Stimulated activated effector memory CD8-positive, alpha-beta T cell treated with anti-CD3 and anti-CD28 coated beads, Interleukin-12 subunit alpha, Interleukin-12 subunit beta, amount 100 ng/mL, for 72 hours (primary cell): ENCODE data around the gene PCDHGB1.
"Not testable (repeated sequence)": the region's sequence is repeated elsewhere in the genome, so short reads cannot be mapped to it uniquely, and the experiment has no call there.

ENCODE experiments used
- ATAC-seq: fragments of 150-1000 bp; cut with Tn5 transposase; 2 replicates; pipeline ENCODE4 v1.10.0; 2021
- DNase-seq, 2 donors: peaks; one replicate each; pipeline ENCODE4 v3.0.0; 2021 to 2022; ENCODE audit warnings: low spot score in 2 of 2
- H3K27ac Mint-ChIP-seq: one replicate; pipeline ENCODE4 v1.8.0; 2022; ENCODE audit warnings: mild to moderate bottlenecking, mixed read lengths
- H3K36me3 Mint-ChIP-seq: one replicate; pipeline ENCODE4 v1.8.0; 2022; ENCODE audit warnings: mild to moderate bottlenecking, mixed read lengths
- H3K4me1 Mint-ChIP-seq: one replicate; pipeline ENCODE4 v1.8.0; 2022; ENCODE audit warnings: mixed read lengths
- H3K4me3 Mint-ChIP-seq: one replicate; pipeline ENCODE4 v1.8.0; 2022; ENCODE audit warnings: mild to moderate bottlenecking, mixed read lengths
- H3K9me3 Mint-ChIP-seq: one replicate; pipeline ENCODE4 v1.8.0; 2022; ENCODE audit warnings: mixed read lengths

The PCDHGB1 gene

DNA sequence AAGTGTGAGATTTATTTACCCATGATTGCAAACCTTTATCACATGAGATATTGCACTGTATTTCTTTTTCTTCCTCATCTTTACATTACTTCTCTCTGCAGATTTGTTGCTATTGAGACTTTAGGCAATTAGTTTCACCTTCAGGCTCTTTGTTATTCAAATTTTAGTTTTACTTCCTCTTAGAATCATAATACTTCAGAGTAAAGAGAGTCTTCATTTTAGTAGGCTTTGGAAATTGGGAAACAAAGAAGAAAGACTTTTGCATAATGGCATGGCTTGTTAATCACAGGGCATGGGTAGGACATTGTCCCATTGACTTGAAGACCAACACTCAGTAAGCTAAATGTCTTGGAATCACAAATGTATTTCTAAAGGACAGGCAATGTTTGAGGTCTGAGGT is 12.8 kb downstream of the PCDHGB1 start:
- H3K27ac Mint-ChIP-seq = no peak overlapping the region
- peaks cover 6% of the 10 kb centered on the region for H3K4me1 Mint-ChIP-seq
- H3K4me3 Mint-ChIP-seq = no peak overlapping the region
- no peaks in the 10 kb centered on the region for H3K36me3 Mint-ChIP-seq
- DNase-seq = no peak
- no peak for ATAC-seq
- H3K9me3 Mint-ChIP-seq = peaks cover 17% of the 10 kb centered on the region

DNA sequence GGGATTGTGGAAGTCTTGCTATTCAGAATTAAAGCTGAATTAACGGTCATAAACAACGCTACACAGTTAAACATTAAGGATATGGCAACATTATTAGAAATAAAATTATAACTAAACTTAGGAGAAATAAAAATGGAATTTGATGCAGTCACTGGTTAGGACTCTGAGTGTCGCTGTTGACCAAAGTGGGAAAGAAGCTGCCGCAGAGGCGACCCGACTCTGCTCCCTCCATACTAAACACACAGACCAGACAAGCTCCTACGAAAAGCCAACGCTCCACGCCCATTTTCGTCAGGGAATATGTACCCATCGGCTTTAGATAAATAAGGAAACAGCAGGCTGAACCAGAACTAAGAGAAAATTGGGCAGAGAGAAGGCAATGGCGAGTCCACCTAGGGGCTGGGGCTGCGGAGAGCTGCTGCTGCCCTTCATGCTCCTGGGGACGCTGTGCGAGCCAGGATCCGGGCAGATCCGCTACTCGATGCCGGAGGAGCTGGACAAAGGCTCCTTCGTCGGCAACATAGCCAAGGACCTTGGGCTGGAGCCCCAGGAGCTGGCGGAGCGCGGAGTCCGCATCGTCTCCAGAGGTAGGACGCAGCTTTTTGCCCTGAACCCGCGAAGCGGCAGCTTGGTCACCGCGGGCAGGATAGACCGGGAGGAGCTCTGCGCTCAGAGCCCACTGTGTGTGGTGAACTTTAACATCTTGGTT is 14.2 kb downstream of the PCDHGB1 start, which contains the start of gene PCDHGA5:
Gene PCDHGA5 (plus strand): TSS at position 211 of the 709 bp plus-strand sequence. CDS start 169 bp downstream, at position 380.
- ATAC-seq (no peak), DNase-seq (no peak)
- Mint-ChIP-seq H3K36me3 (no peaks in the 10 kb centered on the region), H3K4me1 (peaks cover 6% of the 10 kb centered on the region), H3K4me3 (no peak within 1 kb of the TSS), H3K27ac (no peak within 1 kb of the TSS), H3K9me3 (peaks cover 17% of the 10 kb centered on the region)

DNA sequence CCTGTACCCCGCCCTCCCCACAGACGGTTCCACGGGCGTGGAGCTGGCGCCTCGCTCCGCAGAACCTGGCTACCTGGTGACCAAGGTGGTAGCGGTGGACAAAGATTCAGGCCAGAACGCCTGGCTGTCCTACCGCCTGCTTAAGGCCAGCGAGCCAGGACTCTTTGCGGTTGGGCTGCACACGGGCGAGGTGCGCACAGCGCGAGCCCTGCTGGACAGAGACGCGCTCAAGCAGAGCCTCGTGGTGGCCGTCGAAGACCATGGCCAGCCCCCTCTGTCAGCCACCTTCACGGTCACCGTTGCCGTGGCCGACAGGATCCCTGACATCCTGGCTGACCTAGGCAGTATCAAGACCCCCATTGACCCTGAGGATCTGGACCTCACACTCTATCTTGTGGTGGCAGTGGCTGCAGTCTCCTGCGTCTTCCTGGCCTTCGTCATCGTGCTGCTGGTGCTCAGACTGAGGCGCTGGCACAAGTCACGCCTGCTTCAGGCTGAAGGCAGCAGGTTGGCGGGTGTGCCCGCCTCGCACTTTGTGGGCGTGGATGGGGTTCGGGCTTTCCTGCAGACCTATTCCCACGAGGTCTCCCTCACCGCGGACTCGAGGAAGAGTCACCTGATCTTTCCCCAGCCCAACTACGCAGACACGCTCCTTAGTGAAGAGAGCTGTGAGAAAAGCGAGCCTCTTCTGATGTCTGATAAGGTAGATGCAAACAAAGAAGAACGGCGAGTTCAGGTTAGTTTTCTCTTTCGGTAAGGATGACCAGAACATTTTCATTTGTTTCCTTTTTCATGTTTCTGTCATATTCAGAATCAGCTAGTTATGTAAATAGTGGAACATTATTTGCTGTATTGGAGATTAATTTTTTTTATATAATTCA is 16.4 kb downstream of the PCDHGB1 start:
- H3K27ac Mint-ChIP-seq = no peak overlapping the region

DNA sequence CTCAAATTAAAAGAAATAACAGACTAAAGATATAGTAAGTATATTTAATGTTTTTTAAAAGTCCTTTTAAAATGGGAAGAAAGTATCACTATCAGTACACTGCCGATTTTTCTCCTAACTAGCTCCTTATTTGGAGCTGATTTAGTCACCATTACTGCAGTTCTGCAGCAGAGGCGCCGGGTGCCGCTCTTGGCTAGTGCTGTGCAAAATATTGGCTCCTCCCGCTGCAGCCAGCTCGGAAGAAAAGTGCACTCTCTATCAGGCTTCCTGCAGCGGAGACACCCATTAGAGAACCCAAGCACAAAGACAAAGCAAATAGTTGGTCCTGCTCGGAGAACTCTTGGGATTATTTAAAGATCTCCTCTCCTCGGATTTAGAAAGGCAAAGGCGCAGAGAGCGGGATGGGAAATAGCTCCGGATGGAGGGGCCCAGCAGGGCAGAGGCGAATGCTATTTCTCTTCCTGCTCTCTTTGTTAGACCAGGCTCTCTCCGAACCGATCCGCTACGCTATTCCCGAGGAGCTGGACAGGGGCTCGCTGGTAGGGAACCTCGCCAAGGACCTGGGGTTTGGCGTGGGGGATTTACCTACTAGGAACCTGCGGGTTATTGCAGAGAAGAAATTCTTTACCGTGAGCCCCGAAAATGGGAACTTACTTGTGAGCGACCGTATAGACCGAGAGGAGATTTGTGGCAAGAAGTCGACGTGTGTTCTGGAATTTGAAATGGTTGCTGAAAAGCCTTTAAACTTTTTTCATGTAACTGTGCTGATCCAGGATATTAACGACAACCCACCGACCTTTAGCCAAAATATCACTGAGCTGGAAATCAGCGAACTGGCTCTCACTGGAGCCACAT is 20.3 kb downstream of the PCDHGB1 start, which contains the start of gene PCDHGB3:
Gene PCDHGB3 (plus strand): TSS at position 249 of the 855 bp plus-strand sequence. CDS start 153 bp downstream, at position 402.
- peak; percentile 68 for ATAC-seq
- no peak for DNase-seq
- Mint-ChIP-seq H3K27ac (no peak within 1 kb of the TSS), H3K36me3 (no peaks in the 10 kb centered on the region), H3K4me3 (peak within 1 kb of the TSS; percentile 77), H3K4me1 (peaks cover 6% of the 10 kb centered on the region), H3K9me3 (peaks cover 17% of the 10 kb centered on the region)

More for the DNA sequence above, 16.4 kb downstream of the PCDHGB1 start:
- H3K36me3 Mint-ChIP-seq = no peaks in the 10 kb centered on the region
- H3K4me3 Mint-ChIP-seq = no peak overlapping the region
- DNase-seq = no peak
- ATAC-seq = no peak
- H3K4me1 Mint-ChIP-seq = peaks cover 6% of the 10 kb centered on the region
- H3K9me3 Mint-ChIP-seq = peaks cover 17% of the 10 kb centered on the region

DNA sequence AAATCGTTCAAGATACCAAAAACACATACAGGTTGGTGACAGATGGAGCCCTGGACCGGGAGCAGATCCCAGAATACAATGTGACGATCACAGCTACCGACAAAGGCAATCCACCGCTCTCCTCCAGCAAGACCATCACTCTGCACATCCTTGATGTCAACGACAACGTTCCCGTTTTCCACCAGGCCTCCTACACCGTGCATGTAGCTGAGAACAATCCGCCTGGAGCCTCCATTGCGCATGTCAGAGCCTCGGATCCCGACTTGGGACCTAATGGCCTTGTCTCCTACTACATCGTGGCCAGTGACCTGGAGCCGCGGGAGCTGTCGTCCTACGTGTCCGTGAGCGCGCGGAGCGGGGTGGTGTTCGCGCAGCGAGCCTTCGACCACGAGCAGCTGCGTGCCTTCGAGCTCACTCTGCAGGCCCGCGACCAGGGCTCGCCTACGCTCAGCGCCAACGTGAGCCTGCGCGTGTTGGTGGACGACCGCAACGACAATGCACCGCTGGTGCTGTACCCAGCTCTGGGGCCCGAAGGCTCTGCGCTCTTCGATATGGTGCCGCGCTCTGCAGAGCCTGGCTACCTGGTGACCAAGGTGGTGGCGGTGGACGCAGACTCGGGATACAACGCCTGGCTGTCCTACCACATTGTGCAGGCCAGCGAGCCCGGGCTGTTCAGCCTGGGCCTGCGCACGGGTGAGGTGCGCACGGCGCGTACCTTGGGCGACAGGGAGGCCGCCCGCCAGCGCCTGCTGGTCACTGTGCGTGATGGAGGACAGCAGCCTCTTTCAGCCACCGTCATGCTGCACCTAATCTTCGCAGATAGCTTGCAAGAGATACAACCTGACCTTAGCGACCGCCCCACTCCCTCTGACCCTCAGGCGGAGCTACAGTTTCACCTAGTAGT is 21.9 kb downstream of the PCDHGB1 start:
- Mint-ChIP-seq H3K4me1 (peaks cover 6% of the 10 kb centered on the region), H3K36me3 (no peaks in the 10 kb centered on the region), H3K9me3 (peaks cover 11% of the 10 kb centered on the region), H3K4me3 (no peak overlapping the region), H3K27ac (no peak overlapping the region)
- ATAC-seq (no peak), DNase-seq (no peak)

DNA sequence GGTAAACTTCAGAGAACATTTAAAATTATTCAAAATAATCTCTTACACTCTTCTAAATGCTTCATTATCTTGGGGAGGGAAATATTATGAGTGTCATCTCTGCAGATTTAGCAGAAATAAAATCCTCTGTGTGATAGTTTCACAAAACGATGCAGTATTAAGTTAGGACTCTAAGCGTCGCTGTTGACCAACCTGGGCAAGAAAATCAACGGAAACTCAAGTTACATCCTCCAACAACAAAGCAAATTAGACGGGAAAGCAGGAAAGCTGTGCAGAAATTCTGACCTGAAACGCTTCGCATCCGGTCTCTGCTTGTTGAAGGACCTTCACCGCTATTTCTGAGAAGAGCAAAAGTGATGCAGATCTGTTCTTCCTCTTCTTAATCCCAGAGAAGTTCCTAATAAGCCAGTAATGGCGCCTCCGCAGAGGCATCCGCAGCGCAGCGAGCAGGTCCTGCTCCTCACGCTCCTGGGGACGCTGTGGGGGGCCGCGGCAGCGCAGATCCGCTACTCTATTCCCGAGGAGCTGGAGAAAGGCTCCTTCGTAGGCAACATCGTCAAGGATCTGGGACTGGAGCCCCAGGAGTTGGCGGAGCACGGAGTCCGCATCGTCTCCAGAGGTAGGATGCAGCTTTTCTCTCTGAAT is 23.9 kb downstream of the PCDHGB1 start, which contains the start of gene PCDHGA6:
Gene PCDHGA6 (plus strand): TSS at position 219 of the 645 bp plus-strand sequence. CDS start 193 bp downstream, at position 412.
- H3K27ac Mint-ChIP-seq = no peak within 1 kb of the TSS
- H3K4me1 Mint-ChIP-seq = peaks cover 6% of the 10 kb centered on the region
- ATAC-seq = no peak
- H3K36me3 Mint-ChIP-seq = no peaks in the 10 kb centered on the region
- H3K9me3 Mint-ChIP-seq = peaks cover 11% of the 10 kb centered on the region
- no peak for DNase-seq
- peak within 1 kb of the TSS; percentile 20 for H3K4me3 Mint-ChIP-seq

DNA sequence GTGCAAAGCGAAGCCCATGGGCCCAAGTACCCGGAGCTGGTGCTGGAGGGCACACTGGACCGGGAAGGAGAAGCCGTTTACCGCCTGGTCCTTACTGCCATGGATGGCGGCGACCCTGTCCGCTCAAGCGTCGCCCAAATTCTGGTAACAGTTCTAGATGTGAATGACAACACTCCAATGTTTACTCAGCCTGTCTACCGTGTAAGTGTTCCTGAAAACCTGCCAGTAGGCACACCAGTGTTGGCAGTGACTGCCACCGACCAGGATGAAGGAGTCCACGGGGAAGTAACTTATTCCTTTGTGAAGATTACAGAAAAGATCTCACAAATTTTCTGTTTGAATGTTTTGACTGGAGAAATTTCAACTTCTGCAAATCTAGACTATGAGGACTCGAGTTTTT is 24.7 kb downstream of the PCDHGB1 start:
- H3K9me3 Mint-ChIP-seq = peaks cover 9% of the 10 kb centered on the region

DNA sequence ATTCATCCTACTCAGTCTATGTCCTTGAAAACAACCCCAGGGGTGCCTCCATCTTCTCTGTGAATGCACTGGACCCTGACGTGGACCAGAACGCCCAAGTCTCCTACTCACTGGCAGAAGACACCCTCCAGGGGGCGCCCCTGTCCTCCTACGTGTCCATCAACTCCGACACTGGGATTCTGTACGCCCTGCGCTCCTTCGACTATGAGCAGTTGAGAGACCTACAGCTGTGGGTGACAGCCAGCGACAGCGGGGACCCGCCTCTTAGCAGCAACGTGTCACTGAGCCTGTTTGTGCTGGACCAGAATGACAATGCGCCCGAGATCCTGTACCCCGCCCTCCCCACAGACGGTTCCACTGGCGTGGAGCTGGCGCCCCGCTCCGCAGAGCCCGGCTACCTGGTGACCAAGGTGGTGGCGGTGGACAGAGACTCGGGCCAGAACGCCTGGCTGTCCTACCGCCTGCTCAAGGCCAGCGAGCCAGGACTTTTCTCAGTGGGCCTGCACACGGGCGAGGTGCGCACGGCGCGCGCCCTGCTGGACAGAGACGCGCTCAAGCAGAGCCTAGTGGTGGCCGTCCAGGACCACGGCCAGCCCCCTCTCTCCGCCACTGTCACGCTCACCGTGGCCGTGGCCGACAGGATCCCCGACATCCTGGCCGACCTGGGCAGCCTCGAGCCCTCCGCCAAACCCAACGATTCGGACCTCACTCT is 25.7 kb downstream of the PCDHGB1 start:
- H3K27ac Mint-ChIP-seq, DNase-seq, H3K4me1 Mint-ChIP-seq, H3K4me3 Mint-ChIP-seq, H3K36me3 Mint-ChIP-seq, H3K9me3 Mint-ChIP-seq, ATAC-seq: not testable (repeated sequence)

More for the DNA sequence above, 24.7 kb downstream of the PCDHGB1 start:
- no peak for DNase-seq
- Mint-ChIP-seq H3K27ac (no peak overlapping the region), H3K4me1 (peaks cover 6% of the 10 kb centered on the region), H3K4me3 (no peak overlapping the region), H3K36me3 (no peaks in the 10 kb centered on the region)
- ATAC-seq = no peak

DNA sequence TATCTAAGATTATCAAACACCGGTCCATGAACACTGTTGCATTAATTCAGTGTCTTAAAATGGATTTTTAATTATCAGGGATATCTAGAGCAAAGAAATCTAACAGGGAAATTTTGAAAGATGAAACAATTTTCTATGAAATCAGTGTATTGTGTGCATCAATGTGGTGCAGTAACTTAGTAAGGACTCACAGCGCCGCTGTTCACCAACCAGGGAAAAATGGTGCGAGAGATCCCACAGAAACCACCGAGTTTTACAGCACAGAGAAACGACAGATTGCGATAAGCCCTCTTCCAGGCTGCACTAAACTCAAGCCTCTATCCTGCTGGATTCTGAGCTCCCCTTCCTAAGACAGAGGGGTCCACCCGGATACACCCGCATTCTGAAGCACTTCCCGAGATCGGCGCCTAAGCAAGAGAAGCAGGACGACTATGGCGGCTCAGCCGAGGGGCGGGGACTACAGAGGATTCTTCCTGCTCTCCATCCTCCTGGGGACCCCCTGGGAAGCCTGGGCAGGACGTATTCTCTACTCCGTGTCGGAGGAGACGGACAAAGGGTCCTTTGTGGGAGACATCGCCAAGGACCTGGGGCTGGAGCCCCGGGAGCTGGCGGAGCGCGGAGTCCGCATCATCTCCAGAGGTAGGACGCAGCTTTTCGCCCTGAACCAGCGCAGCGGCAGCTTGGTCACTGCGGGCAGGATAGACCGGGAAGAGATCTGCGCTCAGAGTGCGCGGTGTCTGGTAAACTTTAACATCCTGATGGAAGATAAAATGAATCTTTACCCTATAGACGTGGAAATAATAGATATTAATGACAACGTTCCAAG is 32.8 kb downstream of the PCDHGB1 start, which contains the start of gene PCDHGA7:
Gene PCDHGA7 (plus strand): TSS at position 274 of the 826 bp plus-strand sequence. CDS start 158 bp downstream, at position 432.
- Mint-ChIP-seq H3K4me1 (no peaks in the 10 kb centered on the region), H3K36me3 (peaks cover 6% of the 10 kb centered on the region), H3K9me3 (peaks cover 3% of the 10 kb centered on the region), H3K4me3 (peak within 1 kb of the TSS; percentile 36), H3K27ac (no peak within 1 kb of the TSS)
- ATAC-seq = no peak
- DNase-seq = no peak

DNA sequence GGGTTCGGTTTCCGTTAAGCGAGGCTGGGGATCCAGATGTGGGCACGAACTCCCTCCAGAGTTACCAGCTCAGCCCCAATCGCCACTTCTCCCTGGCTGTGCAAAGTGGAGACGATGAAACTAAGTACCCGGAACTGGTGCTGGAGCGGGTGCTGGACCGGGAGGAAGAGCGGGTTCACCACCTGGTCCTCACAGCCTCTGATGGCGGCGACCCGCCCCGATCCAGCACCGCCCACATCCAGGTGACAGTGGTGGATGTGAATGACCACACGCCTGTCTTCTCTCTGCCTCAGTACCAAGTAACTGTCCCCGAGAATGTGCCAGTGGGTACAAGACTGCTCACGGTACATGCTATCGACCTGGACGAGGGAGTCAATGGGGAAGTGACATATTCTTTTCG is 33.4 kb downstream of the PCDHGB1 start:
- peaks cover 6% of the 10 kb centered on the region for H3K36me3 Mint-ChIP-seq
- no peak for DNase-seq
- H3K4me1 Mint-ChIP-seq = no peaks in the 10 kb centered on the region
- ATAC-seq = no peak
- no peak overlapping the region for H3K4me3 Mint-ChIP-seq
- H3K27ac Mint-ChIP-seq = no peak overlapping the region
- H3K9me3 Mint-ChIP-seq = peaks cover 3% of the 10 kb centered on the region

DNA sequence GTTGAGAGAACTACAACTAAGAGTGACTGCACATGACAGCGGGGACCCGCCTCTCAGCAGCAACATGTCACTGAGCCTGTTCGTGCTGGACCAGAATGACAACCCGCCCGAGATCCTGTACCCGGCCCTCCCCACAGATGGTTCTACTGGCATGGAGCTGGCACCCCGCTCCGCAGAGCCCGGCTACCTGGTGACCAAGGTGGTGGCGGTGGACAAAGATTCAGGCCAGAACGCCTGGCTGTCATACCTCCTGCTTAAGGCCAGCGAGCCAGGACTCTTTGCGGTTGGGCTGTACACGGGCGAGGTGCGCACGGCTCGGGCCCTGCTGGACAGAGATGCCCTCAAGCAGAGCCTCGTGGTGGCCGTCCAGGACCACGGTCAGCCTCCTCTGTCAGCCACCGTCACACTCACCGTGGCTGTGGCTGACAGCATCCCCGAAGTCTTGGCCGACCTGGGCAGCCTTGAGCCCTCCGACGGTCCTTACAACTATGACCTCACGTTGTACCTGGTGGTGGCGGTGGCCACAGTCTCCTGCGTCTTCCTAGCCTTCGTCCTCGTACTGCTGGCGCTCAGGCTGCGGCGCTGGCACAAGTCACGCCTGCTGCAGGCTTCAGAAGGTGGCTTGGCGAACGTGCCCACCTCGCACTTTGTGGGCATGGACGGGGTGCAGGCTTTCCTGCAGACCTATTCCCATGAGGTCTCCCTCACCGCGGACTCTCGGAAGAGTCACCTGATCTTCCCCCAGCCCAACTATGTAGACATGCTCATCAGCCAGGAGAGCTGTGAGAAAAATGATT is 34.8 kb downstream of the PCDHGB1 start:
- Mint-ChIP-seq H3K4me1 (no peaks in the 10 kb centered on the region), H3K27ac (no peak overlapping the region), H3K9me3 (peaks cover 8% of the 10 kb centered on the region), H3K4me3 (no peak overlapping the region), H3K36me3 (peaks cover 6% of the 10 kb centered on the region)
- DNase-seq (no peak), ATAC-seq (no peak)
